K562 (cell line): ENCODE results near the gene SMYD2. TPM values are rescaled to one million over a fixed set of nuclear protein-coding genes. Genes with fewer than 3 reads are reported as not detected.

Source experiments
- ATAC-seq: fragments of 200-7000 bp; cut with Tn5 transposase; 3 replicates; pipeline ENCODE4 v1.9.1; 2020; ENCODE audit warnings: moderate library complexity
- Bru-seq: library from RNA; stranded (reverse); fragments of 400-500 nt; gene quantifications from one replicate; lab custom pipeline; 2021; lab: Mats Ljungman, UMichigan
- BruChase-seq, 2 experiments: library from RNA; stranded (reverse); fragments of 400-500 nt; gene quantifications; one replicate each; lab custom pipeline; 2021; lab: Mats Ljungman, UMichigan
- BruUV-seq: library from RNA; stranded (reverse); fragments of 400-500 nt; replicated peaks from 2 replicates; lab custom pipeline; 2021; lab: Mats Ljungman, UMichigan
- CTCF ChIA-PET: fragments of 300-600 bp; formaldehyde crosslinking; extraction: SDS; loops from one replicate; lab custom pipeline; 2021; ENCODE audit warnings: low intra/inter-chr PET ratio; lab: Yijun Ruan, JAX
- POLR2A ChIA-PET: fragments of 300-600, 350-650 bp; sonication (Branson Sonifier 250); formaldehyde crosslinking; extraction: SDS; loops from one replicate; lab custom pipeline; 2021; ENCODE audit warnings: antibody characterized with exemption, inconsistent platforms; lab: Yijun Ruan, JAX
- DNase-seq, 4 experiments: peaks; one replicate each; pipeline versions ENCODE4 v3.0.0 to v3.0.0-alpha.2; 2011 to 2018; ENCODE audit warnings: low spot score in 3 of 4, mixed read lengths in 3 of 4; ENCODE audit errors: extremely low read depth in 1 of 4
- FAIRE-seq: peaks from 2 replicates; lab custom pipeline; 2011; peaks lifted over from hg19 to GRCh38; lab: Jason Lieb, UNC
- H2AFZ ChIP-seq: 2 replicates; pipeline ENCODE4 v1.6.0; 2011; ENCODE audit warnings: low read depth, low read length, control low read depth, inconsistent platforms
- H3K27ac ChIP-seq: fragments of 200-600 bp; 3 replicates; pipeline ENCODE4 v1.8.0; 2011; ENCODE audit warnings: low read depth, mild to moderate bottlenecking, control low read depth, inconsistent platforms, low read length, moderate library complexity, mixed read lengths; ENCODE audit errors: extremely low read depth
- H3K27me3 ChIP-seq, 2 experiments: fragments of 300-600 bp in 1 of 2; 2 replicates in 1 of 2; 3 replicates in 1 of 2; pipeline versions ENCODE4 v1.6.0 to v1.8.0; 2011; ENCODE audit warnings: inconsistent platforms in 2 of 2, low read length in 2 of 2, mild to moderate bottlenecking in 1 of 2, mixed read lengths in 1 of 2, moderate library complexity in 1 of 2; ENCODE audit not compliant: control insufficient read depth in 2 of 2, insufficient read depth in 2 of 2
- H3K36me3 ChIP-seq: fragments of 300-600 bp; 3 replicates; pipeline ENCODE4 v1.8.0; 2011; ENCODE audit warnings: mild to moderate bottlenecking, low read length, inconsistent platforms; ENCODE audit not compliant: control insufficient read depth, insufficient read depth
- H3K4me1 ChIP-seq, 2 experiments: fragments of 200-600 bp in 1 of 2; replicated peaks in 1 of 2; 2 replicates in 1 of 2; 3 replicates in 1 of 2; pipeline versions ENCODE4 v1.5.1 to v1.8.0; 2011; ENCODE audit warnings: inconsistent platforms in 2 of 2, low read length in 2 of 2, mild to moderate bottlenecking in 1 of 2, mixed read lengths in 1 of 2, moderate library complexity in 1 of 2; ENCODE audit not compliant: control insufficient read depth in 2 of 2, insufficient read depth in 2 of 2
- H3K4me2 ChIP-seq: 2 replicates; pipeline ENCODE4 v1.6.1; 2011; ENCODE audit warnings: low read length, control low read depth, inconsistent platforms, mixed read lengths; ENCODE audit not compliant: insufficient read depth
- H3K4me3 ChIP-seq: fragments of 200-600 bp; sonication (generic), shearing (Covaris generic); 2 replicates; pipeline ENCODE4 v1.5.1; 2016; ENCODE audit warnings: control low read depth, inconsistent platforms
- H3K79me2 ChIP-seq: fragments of 200-600 bp; 3 replicates; pipeline ENCODE4 v1.8.0; 2011; ENCODE audit warnings: low read length, inconsistent platforms; ENCODE audit not compliant: control insufficient read depth, insufficient read depth
- H3K9ac ChIP-seq, 2 experiments: 2 replicates each; pipeline versions ENCODE4 v1.6.0 to v1.6.1; 2011; ENCODE audit warnings: low read depth in 2 of 2, low read length in 2 of 2, control low read depth in 1 of 2, inconsistent platforms in 1 of 2, mild to moderate bottlenecking in 1 of 2, mixed read lengths in 1 of 2; ENCODE audit not compliant: insufficient read depth in 1 of 2
- H3K9me1 ChIP-seq: one replicate; pipeline ENCODE4 v1.6.0; 2011; ENCODE audit warnings: inconsistent platforms, mild to moderate bottlenecking, low read length, moderate library complexity; ENCODE audit not compliant: control insufficient read depth, insufficient read depth
- H3K9me3 ChIP-seq: replicated peaks from 2 replicates; pipeline ENCODE4 v1.5.1; 2011; ENCODE audit warnings: low read depth, low read length, inconsistent platforms; ENCODE audit not compliant: control insufficient read depth, insufficient read depth
- H4K20me1 ChIP-seq: replicated peaks from 2 replicates; pipeline ENCODE4 v1.6.1; 2011; ENCODE audit warnings: low read length, inconsistent platforms, mixed read lengths; ENCODE audit not compliant: control insufficient read depth, insufficient read depth
- DEAF1 ChIP-seq: fragments of 450-650 bp; formaldehyde crosslinking; IDR thresholded peaks from 2 replicates; pipeline ENCODE4 v1.4.0; 2020; ENCODE audit warnings: mild to moderate bottlenecking, moderate library complexity
- KDM1A ChIP-seq, 2 experiments: fragments of 450-650 bp; IDR thresholded peaks; 2 replicates each; pipeline ENCODE4 v1.6.1; 2016; ENCODE audit warnings: mild to moderate bottlenecking in 2 of 2
- SMAD1 ChIP-seq: fragments of 150-350 bp; IDR thresholded peaks from 2 replicates; pipeline ENCODE4 v1.6.1; 2014; ENCODE audit warnings: low read length, low read depth; ENCODE audit not compliant: partially characterized antibody
- STAT6 ChIP-seq: sonication (generic); formaldehyde crosslinking; IDR thresholded peaks from 2 replicates; pipeline ENCODE4 v1.8.1; 2023; ENCODE audit warnings: mild to moderate bottlenecking, missing genetic modification reagents
- TAF1 ChIP-seq: IDR thresholded peaks from 2 replicates; pipeline ENCODE4 v1.6.1; 2011; ENCODE audit warnings: mild to moderate bottlenecking, low read length, moderate library complexity; ENCODE audit not compliant: insufficient read depth, control insufficient read depth, severe bottlenecking; ENCODE audit errors: extremely low read depth
- TEAD2 ChIP-seq: fragments of 450-650 bp; IDR thresholded peaks from 2 replicates; pipeline ENCODE4 v1.6.1; 2016; ENCODE audit warnings: missing genetic modification characterization, control low read depth, missing compliant biosample characterization
- TGIF2 ChIP-seq: sonication (generic); formaldehyde crosslinking; IDR thresholded peaks from 2 replicates; pipeline ENCODE4 v1.8.1; 2022; ENCODE audit warnings: mild to moderate bottlenecking, missing genetic modification reagents, moderate library complexity
- ZNF583 ChIP-seq: fragments of 250-450 bp; sonication (Bioruptor Pico); IDR thresholded peaks from 2 replicates; pipeline ENCODE4 v1.4.0; 2020
- WGBS: fragments of 100-300 bp; shearing (Covaris generic); methylation state at CpG from one replicate; pipeline ENCODE4 v1.1.6; 2016; ENCODE audit warnings: low coverage, mixed read lengths; ENCODE audit not compliant: insufficient coverage; ENCODE audit errors: missing lambda C conversion rate; 5-methylcytosine and 5-hydroxymethylcytosine counted together
- in situ Hi-C: fragments of 300-500 bp; cut with MboI; formaldehyde crosslinking; loops from 4 replicates; pipeline ENCODE4 v1.15.0; 2018; ENCODE audit warnings: inconsistent platforms, mixed read lengths
- intact Hi-C: fragments of 100-400 bp; cut with micrococcal nuclease; formaldehyde crosslinking; loops from 2 replicates; pipeline ENCODE4 v1.14.2; 2022
- long read RNA-seq, 3 experiments: library from polyadenylated mRNA in 2 of 3; library from RNA in 1 of 3; unstranded in 2 of 3; stranded (forward) in 1 of 3; transcript quantifications; one replicate each; pipeline ENCODE4 v2.0.0, GENCODE V29; 2019 to 2022
- polyA minus RNA-seq, 3 experiments: library from RNA; depleted of rRNA, polyadenylated mRNA; stranded (reverse); fragments of >200 nt; gene quantifications; 2 replicates each; pipeline ENCODE4 v1.2.3, GENCODE V29; 2011
- polyA plus RNA-seq, 8 experiments: library from polyadenylated mRNA; depleted of rRNA in 4 of 8; stranded (reverse) in 5 of 8; unstranded in 3 of 8; fragments of >200 nt; fragmentation: Nextera tagmentation in 2 of 8; fragmentation: Illumina TruSeq in 1 of 8; extraction: Ambion mirVana in 2 of 8; extraction: Trizol in 1 of 8; gene quantifications; 2 replicates each; pipeline versions ENCODE4 v1.2.1 to v1.2.3, GENCODE V29; 2011 to 2014; ENCODE audit warnings: inconsistent platforms in 1 of 8, missing spikeins in 1 of 8
- total RNA-seq, 7 experiments: library from RNA; depleted of rRNA in 6 of 7; stranded (reverse); fragments of >200 nt in 6 of 7; fragmentation: Illumina TruSeq in 2 of 7; extraction: Trizol in 2 of 7; gene quantifications; 2 replicates each; pipeline versions ENCODE4 v1.2.1 to v1.2.3, GENCODE V29; 2011 to 2021; ENCODE audit warnings: low replicate concordance in 1 of 7
- TF ChIP-seq, protein P1 (sequence below): fragments of 250-450 bp; sonication (Bioruptor Pico); IDR thresholded peaks from 2 replicates; pipeline ENCODE4 v1.5.0; 2021

The SMYD2 gene
- total RNA-seq (2011; cell fraction: chromatin; rRNA removed; ENCODE audit: low replicate concordance): 31.0 and 35.4 TPM in 2 replicates
- total RNA-seq (2011; cell fraction: nucleolus; rRNA removed): 16.8 and 19.5 TPM in 2 replicates
- total RNA-seq (2011; cell fraction: nucleoplasm; rRNA removed): 26.3 and 36.2 TPM in 2 replicates
- total RNA-seq (2014; rRNA removed) (39.9 and 42.7 TPM in 2 replicates), total RNA-seq (2014; rRNA removed; fragmentation: Illumina TruSeq; extraction: Trizol) (48.2 and 50.5 TPM in 2 replicates), total RNA-seq (2015; rRNA removed; fragmentation: Illumina TruSeq; extraction: Trizol) (50.2 and 51.6 TPM in 2 replicates), total RNA-seq (2021) (33.6 and 36.5 TPM in 2 replicates), polyA plus RNA-seq (2011; rRNA removed) (59.7 and 81.3 TPM in 2 replicates), polyA plus RNA-seq (2014; fragmentation: Illumina TruSeq; extraction: Trizol) (49.3 and 52.3 TPM in 2 replicates), polyA plus RNA-seq (2014; fragmentation: Nextera tagmentation; extraction: Ambion mirVana) (10 to 100 TPM; 13.8 to 16.6 TPM), polyA plus RNA-seq (2014; rRNA removed) (38.2 and 39.9 TPM in 2 replicates), polyA minus RNA-seq (2011; rRNA and poly(A)+ RNA removed) (39.9 and 41.4 TPM in 2 replicates), Bru-seq, nascent RNA (percentile 77 among the genes with signal in this experiment), BruChase-seq, experiment 1, labeled RNA remaining after a 2-hour chase (percentile 77 among the genes with signal in this experiment), BruChase-seq, experiment 2, labeled RNA remaining after a 6-hour chase (percentile 72 among the genes with signal in this experiment)
- 24.1 and 32.1 TPM in 2 replicates for polyA plus RNA-seq (2011; cell fraction: cytosol; rRNA removed)
- 74.1 and 86.5 TPM in 2 replicates for polyA plus RNA-seq (2011; cell fraction: nucleus; rRNA removed)
- polyA plus RNA-seq (2012): 38.9 and 44.6 TPM in 2 replicates
- polyA minus RNA-seq (2011; cell fraction: cytosol; rRNA and poly(A)+ RNA removed): 15.2 and 16.8 TPM in 2 replicates
- 17.0 and 23.4 TPM in 2 replicates for polyA minus RNA-seq (2011; cell fraction: nucleus; rRNA and poly(A)+ RNA removed)
- long read RNA-seq, experiment 1, transcript SMYD2-201 (12 exons, 1,671 nt): major isoform, 105 of 141 reads
- long read RNA-seq, experiment 1, partial matches to known transcripts: 11 of 141 reads
- long read RNA-seq, experiment 1, other reads (novel, unspliced or antisense): 21 of 141 reads
- long read RNA-seq, experiment 2, transcript SMYD2-201 (12 exons, 1,671 nt): major isoform, 27 of 44 reads
- long read RNA-seq, experiment 2, partial matches to known transcripts: 5 of 44 reads
- long read RNA-seq, experiment 2, other reads (novel, unspliced or antisense): 11 of 44 reads
- long read RNA-seq, experiment 3, transcript SMYD2-201 (12 exons, 1,671 nt): major isoform, 45 of 52 reads
- long read RNA-seq, experiment 3, partial matches to known transcripts: 4 of 52 reads
- long read RNA-seq, experiment 3, other reads (novel, unspliced or antisense): 2 of 52 reads

GRCh38 chr1:214281021-214281719, at the start of gene SMYD2:
SMYD2 (plus strand) TSS chr1:214281159; CDS start chr1:214281255, 96 bp downstream.
- peak within 1 kb of the TSS; percentile 81 for H3K4me3 ChIP-seq
- H3K9me3 ChIP-seq: no peaks in the 10 kb centered on the region
- FAIRE-seq (no peak), DNase-seq (peak; percentile 89 to 96 (median 92)), ATAC-seq (peak; percentile 84)
- H3K27me3 ChIP-seq: no peaks in the 10 kb centered on the region
- H3K27ac ChIP-seq: peak within 1 kb of the TSS; percentile 92
- no peaks in the 10 kb centered on the region for H3K36me3 ChIP-seq
- intact Hi-C loops (loop anchor here (5.0 kb wide), 1 partner anchor 1286 kb away; the partner anchor contains the start of gene KCTD3), in situ Hi-C loops (no loop called here)
- H4K20me1 ChIP-seq: no peaks in the 10 kb centered on the region
- ChIA-PET POLR2A (interaction anchor here (0.6 to 1.0 kb wide), 2 partner anchors 51 to 590 kb away, joined by 3 read pairs; no protein-coding TSS in a partner anchor), CTCF (interaction anchor here (1.1 kb wide), 1 partner anchor 51 kb away, joined by 3 read pairs; no protein-coding TSS in a partner anchor)
- peak within 1 kb of the TSS; percentile 98 for H2AFZ ChIP-seq
- peaks cover 44% of the 10 kb centered on the region for H3K79me2 ChIP-seq
- H3K9me1 ChIP-seq: no peaks in the 10 kb centered on the region
- no TSS peak for BruUV-seq
- peak within 1 kb of the TSS; percentile 77 to 99 for H3K9ac ChIP-seq
- 0% methylated on average over 38 of the region's 94 CpGs for WGBS
- H3K4me1 ChIP-seq: peaks cover 14 to 18% of the 10 kb centered on the region in 2 experiments
- H3K4me2 ChIP-seq: peak within 1 kb of the TSS; percentile 95
- no peak for TF ChIP-seq TEAD2 (tag)
- TF ChIP-seq KDM1A (IDR thresholded peaks at IDR 0.05): no peak
- TF ChIP-seq ZNF583 (CRISPR knock-in tag): no peak
- TF ChIP-seq STAT6: no peak
- peak; percentile 42 for TF ChIP-seq TAF1
- peak; percentile 19 for TF ChIP-seq SMAD1
- TF ChIP-seq, protein P1, sequence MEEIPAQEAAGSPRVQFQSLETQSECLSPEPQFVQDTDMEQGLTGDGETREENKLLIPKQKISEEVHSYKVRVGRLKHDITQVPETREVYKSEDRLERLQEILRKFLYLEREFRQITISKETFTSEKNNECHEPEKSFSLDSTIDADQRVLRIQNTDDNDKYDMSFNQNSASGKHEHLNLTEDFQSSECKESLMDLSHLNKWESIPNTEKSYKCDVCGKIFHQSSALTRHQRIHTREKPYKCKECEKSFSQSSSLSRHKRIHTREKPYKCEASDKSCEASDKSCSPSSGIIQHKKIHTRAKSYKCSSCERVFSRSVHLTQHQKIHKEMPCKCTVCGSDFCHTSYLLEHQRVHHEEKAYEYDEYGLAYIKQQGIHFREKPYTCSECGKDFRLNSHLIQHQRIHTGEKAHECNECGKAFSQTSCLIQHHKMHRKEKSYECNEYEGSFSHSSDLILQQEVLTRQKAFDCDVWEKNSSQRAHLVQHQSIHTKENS (CRISPR knock-in tag): no peak
- peak; percentile 89 for TF ChIP-seq TGIF2
- no peak for TF ChIP-seq DEAF1 (CRISPR knock-in tag)
